ENCODE measurements around the gene SKP1.

Gene SKP1

GRCh38 chr5:134124289-134125038, 52.3 kb downstream of the SKP1 start:
- H3K4me3 ChIP-seq (ENCODE audit: low read depth, low read length): no peak overlapping the region
- TF ChIP-seq CTCF (IDR thresholded peaks at IDR 0.05; ENCODE audit: low read depth, low read length, missing control alignments): no peak
- no peak for DNase-seq (ENCODE audit: low read depth)

DNA sequence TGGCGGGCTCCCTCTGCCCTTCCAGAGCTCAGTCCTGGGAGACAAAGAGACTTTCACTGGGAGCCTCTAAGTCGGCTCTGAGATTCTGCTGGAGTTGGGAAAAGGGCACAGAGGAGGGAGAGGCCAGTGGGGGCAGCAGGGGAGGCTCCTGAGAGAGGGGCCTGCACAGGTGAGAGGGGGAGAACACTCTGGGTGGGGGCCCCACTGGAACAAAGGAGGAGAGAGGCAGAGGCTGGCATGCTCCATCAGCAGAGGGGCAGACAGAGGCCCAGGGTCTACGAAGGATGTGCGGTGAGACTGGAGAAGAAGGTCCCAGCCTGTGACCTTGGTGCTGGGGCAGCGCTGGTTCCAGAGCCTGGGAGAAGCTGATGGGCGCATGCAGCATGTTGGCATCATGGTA, 53.4 kb downstream of the SKP1 start:
- no peak overlapping the region for H3K4me3 ChIP-seq (ENCODE audit: low read depth, low read length)
- TF ChIP-seq CTCF (IDR thresholded peaks at IDR 0.05; ENCODE audit: low read depth, low read length, missing control alignments): no peak
- no peak for DNase-seq (ENCODE audit: low read depth)

DNA sequence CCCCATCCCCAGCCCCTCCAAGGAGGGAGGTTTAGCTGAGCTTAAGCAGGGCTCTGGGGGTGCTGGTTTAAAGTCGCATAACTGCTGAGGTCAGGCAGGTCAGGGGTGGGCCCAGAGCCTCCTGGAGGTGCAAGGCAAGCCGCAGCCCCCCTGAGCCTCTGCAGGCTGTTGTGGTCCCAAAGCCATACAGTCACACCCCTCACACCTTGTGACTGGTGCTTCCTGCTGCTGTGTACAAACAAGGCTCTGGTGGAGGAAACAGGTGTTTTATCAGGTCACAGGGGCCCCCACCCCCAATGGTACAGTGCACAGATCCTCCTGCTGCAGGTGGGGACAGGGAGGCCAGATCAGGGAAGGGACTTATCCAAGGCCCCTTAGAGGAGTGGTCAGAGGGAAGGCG, 54.2 kb downstream of the SKP1 start:
- no peak for TF ChIP-seq CTCF (IDR thresholded peaks at IDR 0.05; ENCODE audit: low read depth, low read length, missing control alignments)
- no peak for DNase-seq (ENCODE audit: low read depth)
- H3K4me3 ChIP-seq (ENCODE audit: low read depth, low read length): no peak overlapping the region

- TF ChIP-seq CTCF (IDR thresholded peaks at IDR 0.05; ENCODE audit: low read depth, low read length, missing control alignments): no peak
- DNase-seq (ENCODE audit: low read depth): no peak
- no peak overlapping the region for H3K4me3 ChIP-seq (ENCODE audit: low read depth, low read length)
Measured at GRCh38 chr5:134120386-134121138, 56.2 kb downstream of the SKP1 start.

DNA sequence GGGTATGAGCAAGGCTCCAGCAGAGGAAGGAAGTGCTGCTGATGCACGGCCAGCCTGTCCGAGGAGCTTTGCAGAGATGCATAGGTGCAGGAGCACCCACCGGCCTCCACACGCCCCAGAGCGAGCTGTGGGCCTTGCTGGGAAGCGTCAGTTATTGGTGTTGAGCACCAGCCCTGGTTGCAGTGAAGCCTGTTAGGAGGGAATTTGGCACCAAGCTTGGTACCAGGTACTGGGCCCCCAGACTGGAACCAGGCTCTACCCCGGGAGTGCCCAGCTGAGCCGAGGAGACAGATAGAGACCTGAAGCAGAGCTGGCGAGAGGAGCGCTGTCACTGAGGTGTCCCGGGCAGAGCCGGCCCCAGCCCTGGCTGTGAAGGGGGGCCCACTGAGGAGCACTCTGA, 57.0 kb downstream of the SKP1 start:
- H3K4me3 ChIP-seq (ENCODE audit: low read depth, low read length): no peak overlapping the region
- TF ChIP-seq CTCF (IDR thresholded peaks at IDR 0.05; ENCODE audit: low read depth, low read length, missing control alignments): no peak
- DNase-seq (ENCODE audit: low read depth): no peak

- TF ChIP-seq CTCF (IDR thresholded peaks at IDR 0.05; ENCODE audit: low read depth, low read length, missing control alignments): no peak
- DNase-seq (ENCODE audit: low read depth): no peak
- no peak overlapping the region for H3K4me3 ChIP-seq (ENCODE audit: low read depth, low read length)
Measured at GRCh38 chr5:134118212-134118835, 58.4 kb downstream of the SKP1 start.

Measured in GM12864 (cell line).